HUDEP-2 (cell line): ENCODE data around the gene BLMH.

ENCODE experiments used
- DNase-seq, 76 experiments: peaks; one replicate each; lab custom pipeline; 2025; ENCODE audit not compliant: unreplicated experiment in 76 of 76; lab: John Stamatoyannopoulos, UW

The BLMH gene

DNA sequence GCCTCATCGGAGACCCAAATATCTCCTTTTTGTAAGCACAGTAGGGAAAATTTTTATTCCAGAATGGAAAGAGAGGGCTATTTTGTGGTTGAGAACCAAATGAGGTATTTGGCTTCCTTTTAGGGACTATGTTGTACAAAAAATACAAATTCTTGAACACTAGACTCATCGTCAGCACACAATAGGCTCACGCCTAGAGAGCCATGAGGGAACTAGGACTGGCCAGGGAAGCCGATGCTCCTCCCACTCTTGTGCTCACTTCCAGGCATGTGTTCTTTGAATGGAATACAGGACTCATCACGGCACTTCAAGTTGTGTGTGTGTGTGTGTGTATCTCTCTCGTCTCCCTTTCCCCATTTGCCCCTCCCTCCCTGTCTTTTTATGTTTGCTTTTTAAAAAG, 17.8 kb upstream of the BLMH start:
- no peak for DNase-seq

GRCh38 chr17:30308406-30308805, 16.7 kb upstream of the BLMH start:
- DNase-seq = no peak

DNA sequence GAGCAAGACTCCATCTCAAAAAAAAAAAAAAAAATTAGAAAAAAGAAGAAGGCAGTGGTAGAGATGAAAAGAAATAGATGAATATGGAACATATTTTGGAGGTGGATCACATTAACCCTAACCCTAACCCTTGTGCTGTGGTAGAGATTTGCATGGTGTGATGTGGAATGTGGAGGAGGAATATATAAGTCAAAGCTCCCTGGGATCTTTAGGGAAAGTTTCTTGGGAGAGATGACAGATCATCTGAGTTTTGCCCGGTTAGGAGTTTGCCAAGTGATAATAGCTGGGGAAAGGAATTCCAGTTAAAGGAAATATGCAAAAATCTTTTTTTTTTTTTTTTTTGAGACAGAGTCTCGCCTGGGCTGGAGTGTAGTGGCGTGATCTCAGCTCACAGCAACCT, 13.0 kb upstream of the BLMH start:
- no peak for DNase-seq

DNA sequence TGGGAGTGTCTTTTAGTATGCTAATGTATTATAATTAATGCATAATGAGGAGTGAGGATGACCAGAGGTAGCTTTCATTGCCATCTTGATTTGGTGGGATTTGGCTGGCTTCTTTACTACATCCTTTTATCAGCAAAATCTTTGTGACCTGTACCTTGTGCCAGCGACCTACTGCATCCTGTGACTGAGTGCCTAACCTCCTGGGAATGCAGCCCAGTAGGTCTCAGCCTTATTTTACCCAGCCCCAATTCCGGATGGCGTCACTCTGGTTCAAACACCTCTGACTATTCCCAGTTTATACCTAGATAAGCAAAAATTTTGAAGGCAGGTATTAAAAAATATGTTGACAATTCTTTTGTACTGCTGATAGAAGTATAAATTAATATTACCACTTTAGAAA, 10.5 kb upstream of the BLMH start:
- no peak for DNase-seq

- no peak for DNase-seq
These were observed 9.1 kb upstream of the BLMH start for GRCh38 chr17:30300818-30301217.

DNA sequence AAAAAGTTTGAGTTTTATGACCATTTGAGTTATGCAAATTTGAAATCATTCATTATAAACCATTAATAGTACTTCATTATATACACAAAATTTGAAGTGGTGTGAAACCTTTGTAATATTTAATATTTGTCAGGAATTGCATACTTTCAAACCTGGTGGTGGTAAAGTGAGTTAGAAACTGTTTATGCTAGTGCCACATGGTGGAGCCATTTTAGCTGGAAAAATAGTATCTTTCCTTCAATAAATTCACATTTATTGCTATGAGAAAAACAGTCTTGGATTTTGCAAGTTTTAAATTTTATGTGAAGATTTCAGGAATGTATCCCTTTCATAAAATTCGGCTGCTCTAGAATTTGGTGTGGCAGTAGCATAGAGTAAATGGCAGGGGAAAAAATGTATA, 7.3 kb upstream of the BLMH start:
- no peak for DNase-seq

GRCh38 chr17:30297715-30298114, 6.0 kb upstream of the BLMH start:
- no peak for DNase-seq

- peak in 48 of 76 experiments; percentile 2 to 64 (median 26) for DNase-seq
These were observed 4.8 kb upstream of the BLMH start for GRCh38 chr17:30296499-30297080.

DNA sequence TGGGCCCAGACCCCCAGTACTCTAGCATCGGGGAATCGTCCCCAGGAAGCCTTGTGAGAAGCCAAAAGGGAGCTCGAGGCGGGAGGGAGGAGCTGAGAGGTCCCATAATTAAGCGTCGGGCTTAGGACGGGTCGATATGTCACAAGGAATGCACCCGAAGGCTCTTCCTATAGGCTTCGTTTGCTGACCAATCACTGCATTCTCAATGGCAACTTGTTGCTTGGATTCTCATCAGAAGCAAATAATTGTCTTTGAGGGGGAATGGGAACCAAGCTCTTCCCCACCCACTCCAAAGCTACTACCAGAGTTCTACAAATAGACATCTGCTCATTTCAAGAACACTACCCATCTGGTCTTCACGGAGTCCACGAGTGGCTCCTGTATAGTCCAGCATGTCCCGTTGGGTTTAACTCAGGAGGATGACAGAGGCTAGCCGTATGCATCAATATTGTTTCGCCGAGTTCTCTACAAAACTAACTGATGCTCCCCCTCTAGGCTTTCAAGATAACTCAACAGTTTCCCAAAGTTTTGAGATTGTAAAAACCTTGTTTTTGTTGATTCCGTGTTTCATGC, 628 bp upstream of the BLMH start:
- peak in 1 of 76 experiments; percentile 14 for DNase-seq

DNA sequence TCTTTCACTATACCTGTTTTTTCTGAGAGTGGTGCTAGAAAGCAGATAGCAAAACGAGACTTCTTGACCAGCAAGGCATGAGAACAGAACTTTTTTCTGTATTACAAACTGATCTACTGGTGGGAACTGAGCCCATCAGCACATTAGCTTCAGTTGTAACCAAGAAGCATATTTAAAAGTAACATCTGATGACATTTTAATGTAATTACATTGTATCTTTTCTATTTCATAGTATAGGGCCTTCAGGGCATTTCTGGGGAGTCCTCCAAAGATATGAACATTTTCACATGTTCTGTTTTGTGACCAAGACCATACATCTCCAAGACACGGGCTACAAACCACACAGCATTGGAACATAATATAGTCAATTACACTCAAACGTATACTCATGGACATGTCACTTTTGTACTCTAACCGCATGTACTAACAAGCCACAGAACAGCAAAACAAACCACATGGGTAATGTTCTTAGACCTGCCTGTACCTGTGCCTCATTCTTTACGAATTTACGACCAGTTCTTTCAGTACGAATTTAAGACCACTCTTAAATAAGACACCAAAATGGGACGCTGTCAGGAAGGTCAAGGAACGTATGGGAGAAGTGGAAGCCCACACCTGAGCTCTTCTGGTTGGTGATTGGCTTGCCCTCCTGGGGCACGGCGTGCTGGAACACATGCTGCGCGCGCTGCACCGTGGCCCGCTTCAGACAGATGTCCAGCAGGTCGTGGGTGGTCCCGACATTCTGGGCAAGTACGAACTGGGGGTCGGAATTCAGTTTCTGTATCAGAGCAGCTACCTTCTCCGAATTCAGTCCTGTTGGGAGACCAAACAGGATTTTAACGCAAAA, 825 bp downstream of the BLMH start:
- DNase-seq = peak in 43 of 76 experiments; percentile 3 to 51 (median 27)

GRCh38 chr17:30290077-30290476, 1.7 kb downstream of the BLMH start:
- DNase-seq = peak in 1 of 76 experiments; percentile 1

DNA sequence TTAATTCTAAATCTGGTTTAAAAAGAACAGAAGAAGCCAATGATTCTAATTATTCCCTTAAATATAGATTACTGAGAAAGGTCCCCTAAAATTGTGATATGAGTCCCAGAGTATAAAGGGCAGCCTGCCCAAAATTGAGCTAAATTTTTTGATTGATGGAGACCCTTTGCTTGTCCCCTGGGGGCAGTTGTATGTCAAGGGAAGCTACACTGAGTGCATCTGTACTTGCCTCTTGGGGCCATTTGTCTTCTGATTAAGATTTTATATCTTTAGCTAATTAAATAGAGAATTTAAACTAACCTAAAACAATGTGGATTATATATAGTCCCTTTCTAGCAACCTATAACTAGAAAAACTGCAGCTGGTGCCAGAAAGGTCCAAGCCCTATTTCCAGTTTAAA, 12.6 kb downstream of the BLMH start:
- DNase-seq = no peak

DNA sequence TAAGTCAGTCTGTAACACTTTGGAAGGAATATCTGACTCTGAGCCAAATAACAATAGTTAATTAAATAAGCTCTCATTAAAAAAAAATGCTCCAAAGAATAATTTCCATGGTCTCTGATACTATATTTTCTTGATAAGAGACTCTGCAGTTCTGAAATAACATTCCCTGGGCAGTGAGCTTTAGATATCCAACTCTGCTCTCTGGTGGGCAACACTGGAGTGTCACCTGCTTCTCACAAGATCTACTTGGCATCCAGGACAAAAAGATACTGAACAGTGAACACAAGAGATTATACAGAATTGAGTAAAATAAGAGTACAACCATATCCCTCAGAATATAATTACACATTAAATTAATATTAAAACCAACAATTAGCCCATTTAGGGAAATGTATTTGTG, 13.7 kb downstream of the BLMH start:
- DNase-seq = peak in 27 of 76 experiments; percentile 1 to 38 (median 20)

DNA sequence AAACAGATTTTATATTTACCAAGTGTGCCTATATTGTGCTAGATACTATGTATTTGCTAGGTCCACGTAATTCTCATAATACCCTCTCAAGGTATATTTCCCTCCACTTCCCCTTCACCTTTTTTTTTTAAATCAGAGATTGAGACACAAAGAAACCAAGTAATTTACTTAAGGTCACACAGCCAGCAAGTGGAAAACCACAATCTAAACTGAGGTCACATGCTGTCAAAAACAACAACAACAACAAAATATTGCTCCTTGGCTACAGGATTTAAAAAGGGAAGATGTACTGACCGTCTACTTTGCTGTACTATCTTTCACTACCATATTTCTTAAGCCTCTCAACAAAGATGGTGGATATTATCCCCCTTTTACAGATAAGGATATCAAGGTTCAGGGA, 15.8 kb downstream of the BLMH start:
- no peak for DNase-seq

DNA sequence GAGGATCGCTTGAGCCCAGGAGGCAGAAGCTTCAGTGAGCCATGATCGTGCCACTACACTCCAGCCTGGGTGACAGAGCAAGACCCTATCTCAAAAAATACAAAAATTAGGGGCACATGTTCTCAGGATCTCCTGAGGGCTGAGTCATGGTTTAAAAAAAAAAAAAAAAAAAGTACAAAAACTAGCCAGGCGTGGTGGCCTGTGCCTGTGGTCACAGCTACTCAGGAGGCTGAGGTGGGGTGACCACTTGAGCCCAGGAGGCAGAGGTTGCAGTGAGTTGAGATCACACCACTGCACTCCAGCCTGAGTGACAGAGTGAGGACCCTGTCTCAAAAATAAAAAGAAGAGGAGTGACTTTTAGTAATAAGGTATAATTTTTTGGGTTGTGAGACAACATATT, 16.9 kb downstream of the BLMH start:
- no peak for DNase-seq

- no peak for DNase-seq
These were observed 18.4 kb downstream of the BLMH start for GRCh38 chr17:30273373-30273772.

DNA sequence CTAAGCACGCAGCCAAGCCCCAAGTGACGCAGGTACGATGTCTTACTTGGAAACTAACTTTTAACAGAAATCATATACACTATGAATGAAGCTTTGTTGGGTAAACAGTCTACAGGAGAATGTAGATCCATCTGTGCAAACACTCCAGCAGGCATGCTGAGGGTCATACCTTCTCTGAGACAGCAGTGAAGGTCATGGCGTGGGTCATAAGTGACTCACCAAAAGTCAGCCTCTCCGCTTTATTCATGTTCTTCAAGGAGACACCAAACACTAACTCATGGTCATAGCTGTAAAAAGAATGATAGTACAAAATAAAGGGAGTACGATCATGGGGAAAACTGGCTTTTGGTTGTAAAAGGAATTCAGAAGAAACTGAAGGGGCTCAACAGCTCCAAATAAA, 20.6 kb downstream of the BLMH start:
- DNase-seq = no peak

GRCh38 chr17:30267625-30268024, 24.1 kb downstream of the BLMH start:
- DNase-seq = no peak

GRCh38 chr17:30263552-30264333, 28.0 kb downstream of the BLMH start:
- DNase-seq = no peak

DNA sequence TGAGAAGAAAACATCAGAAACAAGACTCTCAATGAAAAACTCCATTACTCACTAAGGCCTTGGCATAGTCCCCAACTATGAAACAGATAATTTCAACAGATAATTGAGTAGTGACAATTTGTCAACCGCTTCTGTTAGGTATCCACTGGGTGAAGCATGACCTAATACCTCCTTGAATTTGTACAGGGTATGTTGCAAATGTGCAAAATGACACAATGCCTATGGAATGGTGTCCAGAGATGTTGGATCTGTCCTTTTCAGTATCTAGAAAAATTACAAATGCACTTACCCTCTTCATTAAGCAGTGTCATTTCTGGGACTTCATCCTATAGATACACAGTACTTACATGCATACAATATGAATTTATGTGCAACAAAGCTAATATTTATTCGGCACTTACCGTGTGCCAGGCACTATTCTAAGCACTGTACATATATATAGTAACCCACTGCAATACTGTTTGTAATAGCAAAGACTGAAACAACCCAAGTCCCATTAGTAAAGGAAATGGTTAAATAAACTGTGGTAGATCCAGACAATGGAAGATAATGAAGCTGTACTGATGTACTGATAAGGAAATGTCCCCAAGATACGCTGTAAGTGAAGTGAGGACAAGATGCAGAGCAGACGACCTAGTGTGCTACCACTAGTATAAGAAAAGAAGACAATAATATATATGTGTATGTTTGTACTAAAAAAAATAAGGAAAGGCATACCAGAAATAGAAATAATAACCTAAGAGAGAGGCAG, 34.8 kb downstream of the BLMH start:
- no peak for DNase-seq

GRCh38 chr17:30254150-30254549, 37.6 kb downstream of the BLMH start:
- DNase-seq = no peak
